Measurements from ENCODE around the gene C2CD3. TPM values are rescaled to one million over a fixed set of nuclear protein-coding genes. Genes with fewer than 3 reads are reported as not detected.

The C2CD3 gene
- total RNA-seq, 1 experiment from 2014 or later = 22.0 TPM

- Mint-ChIP-seq H3K27me3 (ENCODE audit: low read depth) (no peaks in the 10 kb centered on the region), H3K9me3 (no peaks in the 10 kb centered on the region), H3K27ac (no peak overlapping the region), H3K4me1 (peaks cover 3% of the 10 kb centered on the region in 2 experiments), H3K4me3 (no peak overlapping the region), H3K36me3 (ENCODE audit: insufficient read depth in 1 of 3, low read depth in 3 of 3) (peaks cover 3 to 15% (median 13%) of the 10 kb centered on the region in 3 experiments; a peak in 6 of 7 replicates)
- no peak for DNase-seq
- Histone ChIP-seq H3T11ph (ENCODE audit: low read length) (no peak overlapping the region), H4K20me1 (ENCODE audit: control insufficient read depth, insufficient read depth, insufficient read length) (no peaks in the 10 kb centered on the region), H3K9me3 (ENCODE audit: control insufficient read depth, low read depth, low read length) (no peaks in the 10 kb centered on the region), H3K4me2 (ENCODE audit: insufficient read depth, insufficient read length, low read length) (peak overlapping the region; percentile 97), H3K4me1 (ENCODE audit: insufficient read depth, low read length) (peaks cover 2% of the 10 kb centered on the region; the same call in 1 of the 2 replicates), H3K79me1 (ENCODE audit: insufficient read depth, low read depth, low read length, poor library complexity, severe bottlenecking) (peaks cover 5% of the 10 kb centered on the region), H2BK15ac (ENCODE audit: low read depth, low read length) (no peak overlapping the region), H2AK5ac (ENCODE audit: insufficient read length, low read length) (no peak overlapping the region), H2BK20ac (ENCODE audit: low read depth, low read length, poor library complexity, severe bottlenecking) (no peak overlapping the region), H3K27me3 (ENCODE audit: insufficient read depth, low read length) (no peaks in the 10 kb centered on the region), H4K5ac (ENCODE audit: insufficient read length, low read depth, low read length) (peak overlapping the region; percentile 1), H3K4ac (ENCODE audit: low read depth, low read length) (no peak overlapping the region), H2BK120ac (ENCODE audit: low read depth, low read length, poor library complexity, severe bottlenecking) (no peak overlapping the region), H3K18ac (ENCODE audit: insufficient read length, low read depth, low read length) (no peak overlapping the region), H3K27ac (ENCODE audit: insufficient read length, low read depth, low read length) (no peak overlapping the region), H3K79me2 (ENCODE audit: insufficient read depth, low read length) (peaks cover 8% of the 10 kb centered on the region; the same call in 1 of the 2 replicates), H2BK5ac (ENCODE audit: insufficient read length, low read length) (no peak overlapping the region), H3K23me2 (ENCODE audit: insufficient read length, low read depth, low read length, poor library complexity, severe bottlenecking) (peaks cover 19% of the 10 kb centered on the region), H2AFZ (ENCODE audit: low read length) (no peak overlapping the region), H2BK12ac (ENCODE audit: insufficient read length, low read depth, low read length) (no peak overlapping the region), H3K56ac (ENCODE audit: insufficient read length, low read depth, low read length) (no peak overlapping the region), H4K91ac (ENCODE audit: insufficient read length, low read depth, low read length) (no peak overlapping the region), H4K8ac (replicated peaks; ENCODE audit: insufficient read length, low read depth, low read length) (no peak overlapping the region), H3K23ac (ENCODE audit: insufficient read length, low read depth, low read length) (peak overlapping the region; percentile 52), H3K14ac (ENCODE audit: insufficient read depth, low read length) (peak overlapping the region; percentile 53; the same call in 1 of the 2 replicates), H3K9ac (ENCODE audit: extremely low read depth, insufficient read length, low read length) (peak overlapping the region; percentile 80)
- no CpG with 5 or more reads among the region's 5 CpGs for WGBS (ENCODE audit: extremely low coverage, insufficient read length, low lambda C conversion rate)
- no peak for TF ChIP-seq CTCF (conservative IDR thresholded peaks at IDR 0.05)
Measured at GRCh38 chr11:74171630-74171968, 797 bp upstream of the C2CD3 start.

Measured in H9 (cell line).